Measurements from ENCODE around the gene FAIM. TPM values are rescaled to one million over a fixed set of nuclear protein-coding genes. Genes with fewer than 3 reads are reported as not detected.

Gene FAIM
- total and polyA plus RNA-seq, 4 donors, result 3.3 to 8.5 (median 5.1) TPM

GRCh38 chr3:138681463-138682220 is 73.1 kb downstream of the FAIM start:
- TF ChIP-seq SP1 (IDR thresholded peaks at IDR 0.05), result no peak
- no peak for TF ChIP-seq MAX (IDR thresholded peaks at IDR 0.05)
- TF ChIP-seq HNF4A (conservative IDR thresholded peaks at IDR 0.05), result peak; percentile 7 to 13
- H3K27ac ChIP-seq (ENCODE audit: low read depth in 1 of 2, low read length in 2 of 2), result no peak overlapping the region
- 82% methylated on average over 5 of the region's 5 CpGs for WGBS
- peaks cover 0 to 1% (median 0%) of the 10 kb centered on the region in 4 donors for H3K9me3 ChIP-seq (ENCODE audit: control insufficient read depth in 4 of 4, low read length in 3 of 4)
- H3K4me3 ChIP-seq (ENCODE audit: low read depth in 1 of 3, low read length in 3 of 3), result no peak overlapping the region
- no peak overlapping the region for H3K9ac ChIP-seq (ENCODE audit: low read depth in 1 of 2, low read length in 2 of 2)
- no peaks in the 10 kb centered on the region for H3K27me3 ChIP-seq (ENCODE audit: control insufficient read depth in 4 of 4, insufficient read depth in 4 of 4, low read length in 3 of 4)
- peaks cover 0 to 4% (median 3%) of the 10 kb centered on the region in 4 donors for H3K36me3 ChIP-seq (ENCODE audit: control insufficient read depth in 4 of 4, insufficient read depth in 3 of 4, low read depth in 1 of 4, low read length in 3 of 4)
- H3K4me1 ChIP-seq (ENCODE audit: control insufficient read depth in 4 of 4, insufficient read depth in 4 of 4, low read length in 3 of 4), result peaks cover 0 to 2% (median 2%) of the 10 kb centered on the region in 4 donors
- no peak for DNase-seq (ENCODE audit: low spot score)

GRCh38 chr3:138682648-138683047 is 74.1 kb downstream of the FAIM start:
- DNase-seq (ENCODE audit: low spot score), result no peak

More at GRCh38 chr3:138682648-138683047, 74.1 kb downstream of the FAIM start:
- TF ChIP-seq FOXA2 (IDR thresholded peaks at IDR 0.05) (no peak), ZBTB33 (IDR thresholded peaks at IDR 0.05) (no peak), GABPA (IDR thresholded peaks at IDR 0.05 in 1 of 2, conservative IDR thresholded peaks at IDR 0.05 in 1 of 2) (no peak), SP1 (IDR thresholded peaks at IDR 0.05) (no peak), HNF4A (conservative IDR thresholded peaks at IDR 0.05) (no peak), MAX (IDR thresholded peaks at IDR 0.05) (no peak), RXRA (IDR thresholded peaks at IDR 0.05) (no peak), YY1 (IDR thresholded peaks at IDR 0.05) (no peak), EGR1 (IDR thresholded peaks at IDR 0.05; ENCODE audit: low read depth in 2 of 2) (no peak), CTCF (IDR thresholded peaks at IDR 0.05; ENCODE audit: low read depth, low read length, missing input control) (no peak), JUND (IDR thresholded peaks at IDR 0.05) (no peak), NR2F2 (IDR thresholded peaks at IDR 0.05) (no peak), TAF1 (conservative IDR thresholded peaks at IDR 0.05) (no peak)
- Histone ChIP-seq H3K27me3 (ENCODE audit: control insufficient read depth in 4 of 4, insufficient read depth in 4 of 4, low read length in 3 of 4) (no peaks in the 10 kb centered on the region), H3K4me3 (ENCODE audit: low read depth in 1 of 3, low read length in 3 of 3) (no peak overlapping the region), H3K27ac (ENCODE audit: low read depth in 1 of 2, low read length in 2 of 2) (no peak overlapping the region), H3K9me3 (ENCODE audit: control insufficient read depth in 4 of 4, low read length in 3 of 4) (no peaks in the 10 kb centered on the region), H3K4me1 (ENCODE audit: control insufficient read depth in 4 of 4, insufficient read depth in 4 of 4, low read length in 3 of 4) (peaks cover 0 to 10% (median 4%) of the 10 kb centered on the region in 4 donors), H3K9ac (ENCODE audit: low read depth in 1 of 2, low read length in 2 of 2) (no peak overlapping the region), H3K36me3 (ENCODE audit: control insufficient read depth in 4 of 4, insufficient read depth in 3 of 4, low read depth in 1 of 4, low read length in 3 of 4) (peaks cover 0 to 3% (median 0%) of the 10 kb centered on the region in 4 donors)

Other genes starting within 250 kb of the FAIM start
- under 1 TPM; under 0.01 to 0.05 TPM for gene ESYT3, start 174.2 kb upstream of the FAIM start, total RNA-seq
- gene ESYT3, start 174.2 kb upstream of the FAIM start, polyA plus RNA-seq, result under 1 TPM; 0.06 to 0.07 TPM
- 10 to 100 TPM in 1 of 2 donors, 1 to 10 TPM in 1; 8.0 to 26.5 TPM for gene CEP70, start 14.5 kb upstream of the FAIM start, total RNA-seq
- 10 to 100 TPM in 1 of 2 donors, 1 to 10 TPM in 1; 6.9 to 10.3 TPM for gene CEP70, start 14.5 kb upstream of the FAIM start, polyA plus RNA-seq
- gene PIK3CB, start 226.2 kb downstream of the FAIM start, total RNA-seq, result 10 to 100 TPM; 13.4 to 15.9 TPM
- gene PIK3CB, start 226.2 kb downstream of the FAIM start, polyA plus RNA-seq, result 1 to 10 TPM; 4.7 to 8.8 TPM